GM04503 (cell line): ENCODE data around the gene ITPKA.

ENCODE experiments used
- DNase-seq: peaks from one replicate; pipeline ENCODE4 v3.0.0-alpha.2; 2012; ENCODE audit warnings: low read depth

ITPKA gene

DNA sequence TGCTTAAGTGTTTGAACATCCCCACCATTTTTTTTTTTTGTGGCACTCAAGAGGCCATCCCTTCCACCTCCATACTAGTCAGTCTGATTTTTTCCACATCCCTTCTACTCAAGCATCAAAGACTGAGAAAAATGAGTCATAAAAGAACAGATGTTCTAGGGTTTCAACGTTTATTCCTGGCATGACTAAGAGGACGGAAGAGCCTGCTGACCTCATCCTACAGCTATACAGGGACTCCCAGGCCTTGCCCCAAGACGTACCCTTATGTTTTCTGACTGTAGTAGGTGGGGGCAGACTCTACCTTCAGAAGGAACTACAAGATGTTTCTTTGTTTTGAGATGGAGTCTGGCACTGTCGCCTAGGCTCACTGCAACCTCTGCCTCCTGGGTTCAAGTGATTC is 3.3 kb upstream of the ITPKA start:
- peak; percentile 89 for DNase-seq

DNA sequence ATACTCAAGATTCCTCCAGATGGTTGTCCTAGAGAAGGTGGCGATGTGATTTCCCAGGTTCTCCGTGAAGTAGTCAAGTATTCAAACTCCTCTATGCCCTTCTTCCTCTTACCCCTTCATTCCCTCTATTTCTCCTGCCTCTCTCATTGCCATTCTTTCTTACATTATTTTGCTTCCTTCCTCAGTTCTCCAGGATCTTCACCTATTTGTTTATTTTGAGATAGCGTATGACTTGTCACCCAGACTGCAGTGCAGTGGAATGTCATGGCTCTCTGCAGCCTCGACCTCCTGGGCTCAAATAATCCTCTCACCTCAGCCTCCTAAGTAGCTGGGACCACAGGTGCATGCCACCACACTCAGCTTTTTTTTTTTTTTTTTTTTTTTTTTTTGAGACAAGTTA is 1.8 kb upstream of the ITPKA start:
- DNase-seq = no peak

DNA sequence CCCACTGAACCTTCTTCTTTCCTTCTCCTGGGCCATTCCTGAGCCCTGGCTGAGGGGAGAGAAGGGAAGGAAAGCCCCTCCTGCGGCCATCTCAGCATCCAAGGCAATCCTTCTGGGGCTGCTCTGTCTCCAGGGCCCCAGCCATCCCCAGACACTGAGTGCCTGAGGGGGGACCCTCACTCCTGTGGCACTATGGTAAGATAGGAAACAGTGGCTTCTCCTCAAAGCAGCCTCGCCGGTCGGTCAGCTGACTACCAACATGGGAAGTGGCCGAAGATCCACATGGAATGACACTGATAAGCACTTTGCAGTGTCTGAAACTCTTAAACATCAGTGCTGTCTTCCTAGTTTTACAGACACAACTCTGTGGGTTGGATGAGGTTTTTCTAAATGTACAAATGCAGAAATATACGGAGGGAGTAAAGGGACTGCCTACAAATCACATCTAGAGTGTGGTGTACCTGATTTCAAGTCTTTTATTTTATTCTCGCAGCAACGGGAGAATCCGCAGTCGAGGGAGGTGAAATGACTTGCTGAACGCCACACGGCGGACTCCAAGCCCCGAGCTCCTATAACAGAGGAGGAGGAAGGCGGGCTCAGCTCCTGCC is 973 bp upstream of the ITPKA start:
- DNase-seq = no peak

DNA sequence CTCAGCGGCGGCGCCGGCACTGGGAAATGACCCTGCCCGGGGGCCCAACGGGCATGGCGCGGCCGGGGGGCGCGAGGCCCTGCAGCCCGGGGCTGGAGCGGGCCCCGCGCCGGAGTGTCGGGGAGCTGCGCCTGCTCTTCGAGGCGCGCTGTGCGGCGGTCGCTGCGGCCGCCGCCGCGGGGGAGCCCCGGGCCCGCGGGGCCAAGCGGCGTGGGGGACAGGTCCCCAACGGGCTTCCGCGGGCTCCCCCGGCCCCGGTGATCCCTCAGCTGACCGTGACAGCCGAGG is 172 bp downstream of the ITPKA start:
- no peak for DNase-seq

DNA sequence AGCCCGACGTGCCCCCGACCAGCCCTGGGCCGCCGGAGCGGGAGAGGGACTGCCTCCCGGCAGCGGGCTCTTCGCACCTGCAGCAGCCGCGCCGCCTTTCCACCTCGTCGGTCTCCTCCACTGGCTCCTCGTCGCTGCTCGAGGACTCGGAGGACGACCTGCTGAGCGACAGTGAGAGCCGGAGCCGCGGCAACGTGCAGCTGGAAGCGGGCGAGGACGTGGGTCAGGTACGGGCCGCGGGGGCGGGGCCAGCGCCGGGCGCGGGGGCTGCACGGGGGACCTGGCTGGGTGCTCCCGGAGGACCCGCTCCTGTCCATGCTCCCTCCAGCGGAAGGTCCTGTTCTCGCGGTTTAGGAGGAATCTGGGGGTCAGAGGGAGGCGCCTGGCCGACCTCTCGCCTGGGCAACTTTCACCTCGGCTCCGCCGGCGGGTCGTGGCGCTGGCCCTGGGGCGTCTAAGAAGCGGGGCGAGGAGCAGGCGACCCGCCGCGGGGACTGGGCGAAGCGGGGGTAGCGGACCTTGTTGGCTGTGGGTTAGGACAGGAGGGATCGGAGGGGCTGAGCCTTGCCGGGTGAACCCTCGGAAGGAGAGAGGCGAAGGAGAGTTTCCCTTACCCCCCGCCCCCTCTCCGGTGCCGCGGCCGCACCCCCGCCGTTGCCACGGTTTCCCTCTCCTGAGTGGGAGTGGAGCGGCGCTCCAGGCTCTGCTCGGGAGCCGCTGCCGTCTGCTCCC is 682 bp downstream of the ITPKA start:
- no peak for DNase-seq

DNA sequence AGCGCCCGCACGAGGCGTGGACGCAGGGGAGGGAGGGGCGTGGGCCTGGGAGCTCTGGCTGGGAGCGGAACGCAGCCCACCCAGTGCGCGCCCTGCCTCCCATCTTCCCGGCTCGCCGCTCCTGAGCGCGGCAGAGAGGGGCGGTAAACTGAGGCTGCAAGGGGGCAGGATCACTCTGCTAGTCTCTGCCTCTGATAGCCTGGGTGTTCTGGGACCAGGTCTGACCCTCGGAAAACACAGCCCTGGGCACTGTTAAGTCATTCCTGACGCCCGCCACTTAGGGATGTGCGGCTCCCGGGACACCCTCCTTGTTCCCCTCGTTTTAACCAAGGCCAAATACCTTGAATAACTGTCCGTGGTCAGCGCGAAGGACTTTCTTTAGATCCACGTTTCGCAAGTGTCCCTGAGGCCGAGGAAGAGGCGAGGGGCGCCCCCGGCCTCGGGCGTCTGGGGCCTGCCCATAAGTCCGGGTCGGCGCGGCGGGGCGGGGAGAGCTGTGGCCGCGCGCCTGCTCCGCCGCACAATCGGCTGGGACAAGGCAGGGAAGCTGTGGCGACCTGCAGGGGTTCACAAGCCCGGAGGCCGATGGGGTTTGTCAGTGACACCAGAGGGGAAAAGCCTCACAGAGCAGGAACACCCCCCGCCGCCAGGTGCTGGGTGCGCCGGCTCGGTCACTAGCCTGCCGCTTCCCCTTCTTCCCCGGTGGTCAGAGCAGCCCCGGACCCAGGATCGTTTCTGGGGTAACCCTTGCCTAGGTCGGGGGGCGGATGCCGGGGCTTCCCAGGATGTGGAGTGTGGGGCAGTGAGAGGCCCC is 1.5 kb downstream of the ITPKA start:
- DNase-seq = no peak

DNA sequence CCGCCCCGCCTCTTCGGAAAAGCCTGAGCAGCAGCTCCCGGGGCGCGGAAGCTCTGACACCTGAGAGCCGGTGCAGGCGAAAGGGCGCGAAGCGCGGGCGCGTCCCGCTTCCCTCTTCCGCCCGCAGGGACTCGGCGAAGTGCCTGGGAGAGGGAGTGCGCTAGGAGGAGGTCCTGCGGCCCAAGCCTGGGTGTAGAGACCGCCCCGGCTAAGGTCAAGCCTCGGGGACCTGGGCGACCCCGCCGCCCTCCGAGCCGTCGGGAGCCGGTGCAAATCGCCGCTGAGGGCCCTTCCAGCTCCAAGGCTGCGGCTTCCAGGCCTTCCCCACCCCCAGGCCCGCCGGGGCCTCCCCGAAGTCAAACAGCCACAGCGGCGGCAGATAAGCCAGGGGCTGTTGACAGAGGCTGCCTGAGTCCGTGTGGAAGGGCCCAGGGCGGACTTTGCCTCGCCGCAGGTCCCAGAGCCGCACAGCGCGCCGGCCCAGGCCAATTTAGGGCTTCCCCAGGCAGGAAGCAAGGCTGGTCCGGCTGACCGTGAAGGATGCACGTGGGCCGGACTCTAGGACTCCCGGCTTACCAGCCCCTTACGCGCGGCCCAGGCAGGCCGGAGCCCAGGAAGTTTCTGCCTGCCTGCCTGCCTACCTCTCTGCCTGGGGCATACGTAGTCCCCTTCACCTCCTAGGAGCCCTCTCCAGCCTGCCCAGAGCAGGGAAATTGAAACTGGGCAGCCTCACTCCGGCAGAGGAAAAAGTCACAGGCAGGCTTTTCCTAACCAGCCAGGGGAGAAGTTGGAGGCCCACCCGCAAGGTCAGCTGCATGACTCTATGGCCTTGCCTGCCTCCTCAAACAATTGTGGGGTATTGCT is 2.3 kb downstream of the ITPKA start:
- no peak for DNase-seq

DNA sequence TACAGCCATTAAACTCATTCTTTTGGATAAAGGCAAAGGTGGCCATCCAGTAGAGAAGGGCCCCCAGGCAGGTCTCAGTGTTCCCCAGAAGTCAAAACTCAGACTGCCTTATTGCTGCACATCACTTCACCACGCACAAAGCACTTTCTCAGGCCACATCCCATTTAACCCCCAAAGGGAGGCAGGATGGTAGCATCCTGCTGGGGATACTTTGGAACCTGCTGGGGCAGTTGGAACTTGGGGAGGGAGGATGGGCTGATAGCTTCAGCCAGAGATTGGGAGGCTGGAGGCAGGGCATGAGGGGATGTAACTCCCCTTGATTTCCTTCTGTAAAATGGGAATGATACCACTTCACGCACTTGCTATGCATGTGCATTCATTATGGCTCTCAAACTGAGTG is 5.0 kb downstream of the ITPKA start:
- no peak for DNase-seq

DNA sequence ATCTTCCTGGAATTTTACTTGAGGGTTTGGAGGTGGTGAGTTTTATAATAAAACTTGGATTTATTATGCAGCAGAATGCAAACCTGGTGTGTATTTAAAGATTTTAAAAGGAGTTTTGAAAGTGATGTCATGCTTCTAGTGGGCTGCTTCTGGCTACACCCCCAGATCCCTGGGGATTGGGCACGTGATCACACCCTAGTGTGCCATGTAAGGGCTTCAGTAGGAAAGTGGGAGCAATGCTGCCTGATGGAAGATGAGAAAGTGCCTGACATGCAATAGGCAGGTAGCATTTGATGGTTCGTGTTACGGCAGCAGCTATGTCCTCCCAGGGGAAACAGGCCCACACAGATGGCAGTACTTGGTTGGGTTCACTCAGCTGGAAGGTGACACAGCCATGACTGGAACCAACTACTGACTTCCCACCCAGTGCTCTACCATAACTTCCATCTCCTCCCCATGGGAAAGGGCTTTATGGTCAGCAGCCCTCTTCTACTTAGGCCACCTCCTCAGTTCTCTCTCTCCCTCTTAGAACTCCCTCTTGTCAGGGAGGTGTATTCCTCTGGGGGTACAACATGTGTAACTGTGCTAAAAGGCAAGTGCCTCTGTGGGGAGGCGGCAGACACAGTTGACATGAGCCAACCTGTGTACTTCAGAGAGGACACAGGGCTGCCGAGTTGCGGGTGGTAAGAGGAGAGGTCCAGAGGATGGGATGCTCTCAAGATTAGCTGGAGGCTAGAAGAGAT is 5.6 kb downstream of the ITPKA start:
- no peak for DNase-seq

DNA sequence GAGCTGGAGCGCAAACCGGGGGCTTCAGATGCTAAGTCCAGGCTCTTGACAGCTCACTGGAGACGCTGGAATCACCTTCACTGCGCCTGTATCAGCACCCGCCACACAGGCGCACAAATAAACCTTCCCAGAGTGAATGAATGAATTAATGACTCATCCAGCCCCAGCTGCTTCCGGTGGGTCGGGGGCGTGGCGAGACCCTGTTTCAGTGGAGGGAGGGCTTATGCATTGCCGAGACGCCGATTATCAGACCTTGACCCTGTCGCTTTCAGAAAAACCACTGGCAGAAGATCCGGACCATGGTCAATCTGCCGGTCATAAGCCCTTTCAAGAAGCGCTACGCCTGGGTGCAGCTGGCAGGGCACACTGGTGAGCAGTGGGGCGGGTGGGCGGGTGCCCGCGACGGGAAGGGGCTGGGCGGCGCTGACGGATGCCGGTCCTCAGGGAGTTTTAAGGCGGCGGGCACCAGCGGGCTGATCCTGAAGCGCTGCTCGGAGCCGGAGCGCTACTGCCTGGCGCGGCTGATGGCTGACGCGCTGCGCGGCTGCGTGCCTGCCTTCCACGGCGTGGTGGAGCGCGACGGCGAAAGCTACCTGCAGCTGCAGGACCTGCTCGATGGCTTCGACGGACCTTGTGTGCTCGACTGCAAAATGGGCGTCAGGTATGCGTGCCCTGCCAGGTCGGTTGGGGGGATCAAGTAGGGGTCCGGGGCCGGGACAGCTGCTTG is 7.7 kb downstream of the ITPKA start:
- no peak for DNase-seq

DNA sequence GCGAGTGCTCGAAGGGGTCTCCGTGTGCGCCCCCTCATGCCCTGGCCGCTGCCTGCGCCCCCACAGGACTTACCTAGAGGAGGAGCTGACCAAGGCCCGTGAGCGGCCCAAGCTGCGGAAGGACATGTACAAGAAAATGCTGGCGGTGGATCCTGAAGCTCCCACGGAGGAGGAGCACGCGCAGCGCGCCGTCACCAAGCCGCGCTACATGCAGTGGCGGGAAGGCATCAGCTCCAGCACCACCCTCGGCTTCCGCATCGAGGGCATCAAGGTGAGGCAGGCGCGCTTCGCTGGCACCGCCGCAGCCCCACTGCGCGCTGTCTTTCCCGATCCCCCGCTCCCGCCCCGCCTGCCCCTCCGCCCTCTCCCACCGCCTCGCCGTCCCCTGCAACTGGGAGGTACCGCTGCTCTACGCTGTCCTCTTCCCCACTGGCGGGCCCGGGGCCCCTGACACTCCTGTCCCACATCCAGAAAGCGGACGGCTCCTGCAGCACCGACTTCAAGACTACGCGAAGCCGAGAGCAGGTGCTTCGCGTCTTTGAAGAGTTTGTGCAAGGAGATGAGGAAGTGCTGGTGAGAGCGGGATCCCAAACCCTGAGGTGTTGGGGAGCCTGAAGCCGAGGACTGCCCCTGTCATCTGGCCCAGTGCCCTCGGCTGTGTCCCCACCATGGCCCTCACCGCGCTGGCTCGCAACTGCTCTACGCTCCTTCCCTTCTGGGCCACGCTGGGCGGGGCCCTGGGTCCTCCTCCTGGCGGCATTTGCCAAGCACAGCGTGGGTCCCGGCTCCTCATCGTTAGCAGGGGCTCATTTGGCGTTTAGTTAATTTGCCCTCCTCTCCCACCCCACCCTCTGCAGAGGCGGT is 8.5 kb downstream of the ITPKA start:
- no peak for DNase-seq

DNA sequence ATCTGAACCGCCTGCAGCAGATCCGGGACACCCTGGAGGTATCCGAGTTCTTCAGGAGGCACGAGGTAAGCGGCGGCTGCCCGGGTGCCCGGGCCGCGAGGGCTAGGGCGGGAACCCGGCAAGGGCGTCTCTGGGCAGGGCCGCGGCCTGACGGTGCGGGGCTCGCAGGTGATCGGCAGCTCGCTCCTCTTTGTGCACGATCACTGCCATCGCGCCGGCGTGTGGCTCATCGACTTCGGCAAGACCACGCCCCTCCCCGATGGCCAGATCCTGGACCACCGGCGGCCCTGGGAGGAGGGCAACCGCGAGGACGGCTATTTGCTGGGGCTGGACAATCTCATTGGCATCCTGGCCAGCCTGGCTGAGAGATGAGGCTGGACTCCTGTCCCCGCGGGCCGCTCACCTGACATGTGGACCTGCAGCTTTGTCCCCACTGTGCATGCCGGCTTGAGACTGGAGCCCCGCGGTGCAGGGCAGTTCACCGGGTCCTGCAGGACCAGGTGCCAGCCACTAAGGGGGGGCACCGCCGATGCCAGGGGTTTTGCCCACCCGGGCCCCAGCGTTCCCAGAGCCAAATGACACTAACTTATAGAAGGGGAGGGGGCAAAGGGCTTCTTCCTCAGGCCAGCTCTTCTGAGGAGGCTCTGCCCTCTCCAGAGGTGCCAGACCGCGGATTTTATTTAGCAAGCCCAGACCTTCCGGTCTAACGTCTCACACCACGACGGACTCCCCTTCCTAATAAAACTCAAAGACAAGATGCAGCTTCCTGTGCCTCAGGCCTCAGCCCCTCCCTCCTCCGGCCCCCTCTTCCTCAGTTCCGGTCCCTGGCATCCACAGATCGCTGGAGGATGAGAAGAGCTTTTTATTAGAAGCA is 9.4 kb downstream of the ITPKA start:
- no peak for DNase-seq

DNA sequence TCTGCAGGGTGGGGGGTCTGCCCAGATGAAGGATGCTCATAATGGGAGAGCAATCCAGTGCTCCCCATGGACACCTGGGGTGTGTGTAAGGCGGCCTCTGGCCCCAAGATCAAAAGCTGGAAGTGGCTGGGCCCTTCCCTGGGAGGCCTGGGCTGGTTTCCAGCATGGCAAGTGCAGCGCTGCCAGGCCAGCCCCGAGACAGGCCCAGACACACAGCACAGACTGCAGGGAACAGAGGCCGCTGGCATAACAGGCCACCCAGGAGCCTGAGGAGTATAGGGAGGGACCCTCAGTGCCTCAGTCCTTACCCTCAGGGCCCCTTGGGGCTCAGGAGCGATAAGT is 10.0 kb downstream of the ITPKA start:
- no peak for DNase-seq

DNA sequence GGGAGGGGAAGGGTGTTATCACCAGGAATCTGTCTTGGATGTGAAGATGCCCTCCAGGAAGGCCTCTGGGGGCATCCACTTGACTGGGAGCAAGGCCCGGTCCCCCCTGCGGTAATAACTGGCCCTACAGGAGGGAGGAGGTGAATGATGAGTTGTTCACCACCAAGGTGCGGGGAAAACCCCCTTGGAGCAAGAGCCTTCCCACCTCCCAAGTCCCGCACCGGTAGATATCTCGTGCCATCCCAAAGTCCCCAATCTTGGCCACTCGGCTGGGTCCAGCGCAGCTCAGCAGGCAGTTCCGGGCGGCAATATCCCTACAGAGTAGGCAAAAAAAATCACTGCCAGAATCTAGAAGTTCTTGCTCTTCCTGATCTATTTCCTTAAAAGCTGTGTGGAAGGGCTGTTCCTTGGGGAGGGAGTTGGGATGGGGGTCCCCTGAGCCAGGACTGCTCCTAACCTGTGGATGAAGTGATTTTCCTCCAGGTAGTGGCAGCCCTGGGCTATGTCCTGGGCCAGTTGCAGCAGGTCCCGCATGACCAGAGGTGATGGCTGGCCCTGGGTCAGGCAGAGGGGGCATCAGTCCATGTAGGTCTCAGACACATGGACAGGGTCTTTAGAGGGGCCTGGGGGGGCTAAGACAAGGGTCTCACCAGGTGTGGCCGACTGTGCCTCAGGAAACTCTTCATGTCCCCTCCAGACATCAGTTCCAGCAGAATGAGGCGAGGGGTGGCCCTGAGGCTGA is 11.2 kb downstream of the ITPKA start:
- DNase-seq = no peak

DNA sequence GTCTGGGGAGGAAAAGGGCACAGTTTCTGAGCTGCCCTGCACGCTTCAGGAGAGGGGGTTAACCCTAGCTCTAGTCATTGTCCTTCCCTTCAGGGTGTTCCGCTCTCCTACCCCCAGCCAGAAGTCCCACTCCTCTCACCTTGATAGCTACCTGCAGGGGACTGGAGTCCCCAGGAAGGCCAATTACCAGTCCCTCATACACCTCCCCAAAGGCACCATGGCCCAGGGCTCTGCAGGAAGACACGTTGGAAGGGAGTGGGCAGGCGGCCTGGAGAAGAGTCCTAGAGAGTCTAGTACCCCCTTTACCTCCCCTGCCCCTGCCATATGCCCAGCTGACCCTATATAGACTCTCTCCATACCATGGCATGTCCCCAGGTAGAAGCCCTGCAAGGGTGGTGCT is 12.1 kb downstream of the ITPKA start:
- DNase-seq = no peak

DNA sequence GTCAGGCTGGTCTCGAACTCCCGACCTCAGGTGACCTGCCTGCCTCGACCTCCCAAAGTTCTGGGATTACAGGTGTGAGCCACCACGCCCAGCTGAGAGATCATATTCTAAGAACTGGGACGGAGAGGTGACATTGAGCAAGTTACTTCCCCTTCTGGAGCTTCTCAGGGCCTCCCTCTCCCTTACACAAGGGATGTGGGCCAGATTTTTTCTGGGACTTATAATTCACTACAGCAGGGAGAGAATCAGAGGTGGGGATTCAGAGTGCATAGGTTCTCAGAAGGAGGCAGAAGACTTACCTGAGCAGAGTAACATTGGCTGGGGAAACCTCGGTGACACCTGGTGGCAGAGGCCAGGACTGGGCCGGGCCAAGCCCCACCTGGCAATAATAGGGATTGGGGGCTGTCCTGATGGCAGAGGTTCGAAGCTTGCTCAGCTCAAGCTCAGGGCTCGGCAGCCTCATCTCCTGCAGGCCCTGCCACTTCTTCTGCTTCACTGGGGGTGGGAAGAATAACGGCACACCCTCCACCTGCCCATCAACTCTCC is 13.2 kb downstream of the ITPKA start:
- no peak for DNase-seq

DNA sequence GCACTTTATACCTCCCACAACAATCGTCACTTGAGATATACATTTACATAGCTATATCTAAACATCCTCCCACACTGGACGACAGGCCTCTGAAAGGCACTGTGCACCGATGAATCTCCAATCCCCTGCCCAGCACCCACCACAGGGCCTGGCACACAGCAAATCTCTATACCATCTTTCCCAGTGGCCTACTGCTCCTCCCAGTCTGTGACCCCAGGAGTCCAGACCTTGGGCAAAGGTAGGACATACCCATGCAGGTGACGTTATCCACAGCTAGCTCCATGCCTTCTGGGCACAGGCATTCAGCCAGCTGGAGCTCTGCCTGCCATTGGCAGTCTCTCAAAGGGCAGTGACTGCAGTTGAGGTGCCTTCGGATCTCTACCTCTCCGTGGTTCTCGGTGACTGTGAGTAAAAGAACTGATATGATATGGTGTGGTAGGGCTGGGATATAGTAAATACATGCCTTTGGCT is 14.2 kb downstream of the ITPKA start:
- no peak for DNase-seq

DNA sequence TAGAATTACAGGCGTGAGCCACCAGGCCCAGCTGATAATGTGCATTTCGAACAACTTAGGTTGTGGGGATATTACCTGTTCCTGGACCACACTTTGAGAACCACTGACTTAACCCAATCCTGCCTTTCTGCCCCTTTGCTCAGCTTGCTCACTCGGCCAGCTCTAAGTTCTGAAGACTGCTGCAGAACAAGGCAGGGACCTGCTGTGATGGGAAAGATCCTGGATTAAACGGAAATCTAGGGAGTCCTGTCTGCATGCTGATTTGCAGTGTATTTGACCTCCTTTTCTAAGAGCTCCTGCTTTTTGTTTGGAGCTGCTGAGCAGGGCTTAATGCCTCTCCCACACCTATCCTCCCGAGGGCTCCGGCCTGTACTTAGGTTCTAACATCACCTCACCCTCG is 17.1 kb downstream of the ITPKA start:
- no peak for DNase-seq
